Measurements from ENCODE around the gene KLHL22. TPM values are rescaled to one million over a fixed set of nuclear protein-coding genes. Genes with fewer than 3 reads are reported as not detected.

Gene KLHL22
- total RNA-seq, 1 experiment from 2014 or later = 14.8 TPM

DNA sequence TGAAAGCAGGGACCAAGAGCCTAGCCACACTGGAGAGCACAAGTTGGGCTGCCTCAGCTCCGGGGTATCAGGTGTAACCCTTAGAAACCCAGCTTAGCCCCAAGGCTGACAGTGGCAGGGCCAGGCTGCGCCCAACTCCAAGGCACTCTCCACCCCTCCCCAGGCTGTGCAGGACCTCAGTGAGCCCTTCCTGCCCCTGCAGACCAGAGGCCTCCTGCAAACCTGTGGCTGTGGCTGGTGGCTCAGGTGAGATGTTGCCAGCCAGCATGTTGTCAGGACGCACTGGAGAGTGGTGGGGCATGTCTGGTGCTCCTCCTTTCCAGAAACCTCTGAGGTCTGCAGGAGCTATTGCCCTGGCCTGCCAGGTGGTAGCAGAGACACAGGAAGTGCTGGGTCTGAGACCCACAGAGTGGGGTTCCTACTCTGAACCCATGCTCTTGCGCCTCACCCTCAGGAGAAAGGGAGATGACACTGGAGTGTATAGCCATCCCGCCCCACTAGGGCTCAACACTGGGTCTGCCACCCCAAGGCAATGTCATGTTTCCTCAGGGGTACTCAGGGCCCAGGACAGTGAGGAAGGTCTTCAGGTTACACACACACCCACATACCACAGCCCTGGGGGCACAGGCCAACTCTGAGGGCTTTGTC, 55.5 kb downstream of the KLHL22 start:
- Histone ChIP-seq H3K4me1 (ENCODE audit: insufficient read depth, low read length) (0 out of 2 replicates have a peak, but pooled peaks cover 4% of the 10 kb centered on the region), H3K9ac (ENCODE audit: low read length) (no peak overlapping the region), H3K4me3 (ENCODE audit: low read length) (no peak overlapping the region), H3K36me3 (ENCODE audit: low read depth, low read length) (no peaks in the 10 kb centered on the region), H3K4me2 (ENCODE audit: low read length) (no peak overlapping the region), H3K9me2 (replicated peaks; ENCODE audit: low read length) (no peaks in the 10 kb centered on the region), H3K27me3 (ENCODE audit: low read length) (peaks cover 4% of the 10 kb centered on the region; the same call in 1 of the 2 replicates), H3K9me3 (ENCODE audit: low read length) (no peaks in the 10 kb centered on the region), H4K20me1 (ENCODE audit: low read length) (no peaks in the 10 kb centered on the region), H3K79me2 (ENCODE audit: low read length) (no peaks in the 10 kb centered on the region), H3K27ac (ENCODE audit: low read length) (no peak overlapping the region), H2AFZ (ENCODE audit: low read length) (no peak overlapping the region), H3F3A (ENCODE audit: low read length, unreplicated experiment) (no peaks in the 10 kb centered on the region)
- ChIA-PET POLR2A (ENCODE audit: unreplicated experiment) (no interaction called here), CTCF (no interaction called here)
- no peak for ATAC-seq
- DNase-seq = no peak
- intact Hi-C loops (cut with micrococcal nuclease) = no loop called here
- BruUV-seq (replicated peaks) = no TSS peak
- TF ChIP-seq CTCF (conservative IDR thresholded peaks at IDR 0.05; ENCODE audit: low read depth, low read length) (no peak), EZH2 (IDR thresholded peaks at IDR 0.05; ENCODE audit: low read length, unreplicated experiment) (no peak), EZH2phosphoT487 (IDR thresholded peaks at IDR 0.05; ENCODE audit: borderline replicate concordance, low read length) (no peak)

DNA sequence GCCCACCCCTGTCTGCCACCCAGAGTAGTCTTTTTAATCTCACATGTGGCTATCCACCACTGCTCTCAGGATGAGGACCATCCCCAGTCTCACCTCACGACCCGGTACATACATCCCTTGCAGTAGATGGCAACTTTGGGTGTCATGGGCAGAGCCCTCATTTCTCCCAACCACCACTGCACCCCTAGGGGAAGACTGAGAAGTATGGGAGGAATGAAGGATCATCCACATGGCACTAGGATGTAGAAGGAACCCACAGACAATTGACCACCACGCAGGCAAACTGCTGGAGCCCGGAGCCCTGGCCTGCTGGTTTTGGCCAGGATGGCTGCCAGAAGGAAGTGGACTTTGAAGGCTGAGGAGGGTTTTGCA, 56.1 kb downstream of the KLHL22 start:
- H3K27me3 ChIP-seq (ENCODE audit: low read length) = peaks cover 4% of the 10 kb centered on the region; the same call in 1 of the 2 replicates

More for the DNA sequence above, 56.1 kb downstream of the KLHL22 start:
- no TSS peak for BruUV-seq (replicated peaks)
- ChIA-PET POLR2A (ENCODE audit: unreplicated experiment) (no interaction called here), CTCF (no interaction called here)
- H3K4me3 ChIP-seq (ENCODE audit: low read length) = no peak overlapping the region
- no peak for DNase-seq
- TF ChIP-seq EZH2 (IDR thresholded peaks at IDR 0.05; ENCODE audit: low read length, unreplicated experiment) = no peak
- no peak for TF ChIP-seq EZH2phosphoT487 (IDR thresholded peaks at IDR 0.05; ENCODE audit: borderline replicate concordance, low read length)
- no peak for TF ChIP-seq CTCF (conservative IDR thresholded peaks at IDR 0.05; ENCODE audit: low read depth, low read length)
- no peaks in the 10 kb centered on the region for H3F3A ChIP-seq (ENCODE audit: low read length, unreplicated experiment)
- H3K36me3 ChIP-seq (ENCODE audit: low read depth, low read length) = no peaks in the 10 kb centered on the region
- no peaks in the 10 kb centered on the region for H4K20me1 ChIP-seq (ENCODE audit: low read length)
- 0 out of 2 replicates have a peak, but pooled peaks cover 4% of the 10 kb centered on the region for H3K4me1 ChIP-seq (ENCODE audit: insufficient read depth, low read length)
- ATAC-seq = no peak
- no peak overlapping the region for H2AFZ ChIP-seq (ENCODE audit: low read length)
- H3K9me2 ChIP-seq (replicated peaks; ENCODE audit: low read length) = no peaks in the 10 kb centered on the region
- H3K27ac ChIP-seq (ENCODE audit: low read length) = no peak overlapping the region
- H3K79me2 ChIP-seq (ENCODE audit: low read length) = no peaks in the 10 kb centered on the region
- H3K9me3 ChIP-seq (ENCODE audit: low read length) = no peaks in the 10 kb centered on the region
- no peak overlapping the region for H3K9ac ChIP-seq (ENCODE audit: low read length)
- no peak overlapping the region for H3K4me2 ChIP-seq (ENCODE audit: low read length)
- intact Hi-C loops (cut with micrococcal nuclease) = no loop called here

All from PC-3 (cell line).